ENCODE results near the gene CYP4F22. TPM values are rescaled to one million over a fixed set of nuclear protein-coding genes. Genes with fewer than 3 reads are reported as not detected.

The CYP4F22 gene
- total and polyA plus RNA-seq, 12 donors, result not detected

GRCh38 chr19:15563325-15563794, 55.0 kb downstream of the CYP4F22 start:
- Histone ChIP-seq H3K27ac (no peak overlapping the region), H3K27me3 (peaks cover 0 to 45% (median 20%) of the 10 kb centered on the region in 7 donors), H3K4me3 (no peak overlapping the region), H3K4me1 (peaks cover 0 to 7% (median 0%) of the 10 kb centered on the region in 9 donors), H3K36me3 (no peaks in the 10 kb centered on the region), H3K9me3 (no peaks in the 10 kb centered on the region)
- ATAC-seq, result peak; percentile 38 to 88 (median 73)
- DNase-seq, result peak in 1 of 2 donors; percentile 47
- intact Hi-C loops (cut with DNase I), result no loop called here
- TF ChIP-seq, protein P1, sequence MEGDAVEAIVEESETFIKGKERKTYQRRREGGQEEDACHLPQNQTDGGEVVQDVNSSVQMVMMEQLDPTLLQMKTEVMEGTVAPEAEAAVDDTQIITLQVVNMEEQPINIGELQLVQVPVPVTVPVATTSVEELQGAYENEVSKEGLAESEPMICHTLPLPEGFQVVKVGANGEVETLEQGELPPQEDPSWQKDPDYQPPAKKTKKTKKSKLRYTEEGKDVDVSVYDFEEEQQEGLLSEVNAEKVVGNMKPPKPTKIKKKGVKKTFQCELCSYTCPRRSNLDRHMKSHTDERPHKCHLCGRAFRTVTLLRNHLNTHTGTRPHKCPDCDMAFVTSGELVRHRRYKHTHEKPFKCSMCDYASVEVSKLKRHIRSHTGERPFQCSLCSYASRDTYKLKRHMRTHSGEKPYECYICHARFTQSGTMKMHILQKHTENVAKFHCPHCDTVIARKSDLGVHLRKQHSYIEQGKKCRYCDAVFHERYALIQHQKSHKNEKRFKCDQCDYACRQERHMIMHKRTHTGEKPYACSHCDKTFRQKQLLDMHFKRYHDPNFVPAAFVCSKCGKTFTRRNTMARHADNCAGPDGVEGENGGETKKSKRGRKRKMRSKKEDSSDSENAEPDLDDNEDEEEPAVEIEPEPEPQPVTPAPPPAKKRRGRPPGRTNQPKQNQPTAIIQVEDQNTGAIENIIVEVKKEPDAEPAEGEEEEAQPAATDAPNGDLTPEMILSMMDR (IDR thresholded peaks at IDR 0.05), result no peak
- WGBS, 2 donors, result 9 to 25% methylated on average over 3 of the region's 3 CpGs

DNA sequence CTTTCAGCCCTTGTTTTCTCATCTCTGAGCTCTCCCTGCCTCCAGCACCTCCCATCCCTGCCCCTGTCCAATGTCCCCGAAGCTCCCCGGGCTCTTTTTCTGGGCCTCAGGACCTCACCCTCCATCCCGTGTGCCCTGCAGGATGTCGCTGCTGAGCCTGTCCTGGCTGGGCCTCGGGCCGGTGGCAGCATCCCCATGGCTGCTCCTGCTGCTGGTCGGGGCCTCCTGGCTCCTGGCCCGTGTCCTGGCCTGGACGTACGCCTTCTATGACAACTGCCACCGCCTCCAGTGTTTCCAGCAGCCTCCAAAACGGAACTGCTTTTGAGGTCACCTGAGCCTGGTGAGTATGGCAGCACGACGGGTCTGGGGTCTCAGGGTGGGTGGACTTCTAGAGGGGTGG, 55.6 kb downstream of the CYP4F22 start:
- H3K27me3 ChIP-seq, result peaks cover 0 to 46% (median 26%) of the 10 kb centered on the region in 7 donors
- DNase-seq, result no peak
- ATAC-seq, result no peak
- no peak overlapping the region for H3K4me3 ChIP-seq
- WGBS, 2 donors, result 69 to 73% methylated on average over 14 of the region's 14 CpGs
- peaks cover 0 to 7% (median 0%) of the 10 kb centered on the region in 9 donors for H3K4me1 ChIP-seq
- no peak overlapping the region for H3K27ac ChIP-seq
- TF ChIP-seq, protein P1 (IDR thresholded peaks at IDR 0.05), result no peak
- no peaks in the 10 kb centered on the region for H3K9me3 ChIP-seq
- no peaks in the 10 kb centered on the region for H3K36me3 ChIP-seq
- intact Hi-C loops (cut with DNase I), result no loop called here

GRCh38 chr19:15564534-15565168, 56.3 kb downstream of the CYP4F22 start:
- no peak overlapping the region for H3K27ac ChIP-seq
- ATAC-seq (no peak), DNase-seq (no peak)
- no peak overlapping the region for H3K4me3 ChIP-seq
- intact Hi-C loops (cut with DNase I), result no loop called here
- WGBS, 2 donors, result 80 to 86% methylated on average over 7 of the region's 7 CpGs
- H3K9me3 ChIP-seq, result no peaks in the 10 kb centered on the region
- TF ChIP-seq, protein P1 (IDR thresholded peaks at IDR 0.05), result no peak
- H3K4me1 ChIP-seq, result peaks cover 0 to 7% (median 0%) of the 10 kb centered on the region in 9 donors
- H3K27me3 ChIP-seq, result peaks cover 0 to 47% (median 33%) of the 10 kb centered on the region in 7 donors
- no peaks in the 10 kb centered on the region for H3K36me3 ChIP-seq

DNA sequence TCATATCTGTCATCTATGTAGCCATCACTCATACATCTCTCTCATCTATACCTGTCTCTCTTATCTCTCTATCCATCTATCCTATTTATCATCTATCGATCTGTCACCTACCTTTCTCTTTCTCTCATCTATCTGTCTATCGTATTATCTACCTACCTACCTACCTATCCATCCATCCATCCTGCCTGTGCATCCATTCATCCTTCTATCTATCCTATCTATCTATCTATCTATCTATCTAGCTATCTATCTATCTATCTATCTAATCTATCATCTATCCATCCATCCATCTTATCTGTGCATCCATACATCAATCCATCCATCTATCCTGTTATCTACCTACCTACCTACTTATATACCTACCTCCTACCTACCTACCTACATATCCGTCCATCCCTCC, 62.1 kb downstream of the CYP4F22 start:
- peaks cover 0 to 44% (median 37%) of the 10 kb centered on the region in 7 donors for H3K27me3 ChIP-seq
- DNase-seq, result no peak
- H3K36me3 ChIP-seq, result no peaks in the 10 kb centered on the region
- TF ChIP-seq, protein P1 (IDR thresholded peaks at IDR 0.05), result no peak
- H3K9me3 ChIP-seq, result no peaks in the 10 kb centered on the region
- no peak for ATAC-seq
- intact Hi-C loops (cut with DNase I), result no loop called here
- H3K27ac ChIP-seq, result no peak overlapping the region
- no peaks in the 10 kb centered on the region for H3K4me1 ChIP-seq
- WGBS, 2 donors, result 76 to 92% methylated on average over 3 of the region's 3 CpGs
- H3K4me3 ChIP-seq, result no peak overlapping the region
